GM19467 (cell line): Measurements from ENCODE around the gene FAS.

Experiments used
- ATAC-seq: cut with Tn5 transposase; IDR thresholded peaks from one replicate; pipeline ENCODE4 v1.9.1; 2021; ENCODE audit warnings: mild to moderate bottlenecking, moderate library complexity; ENCODE audit not compliant: unreplicated experiment

Gene FAS

GRCh38 chr10:88990384-88991160, at the start of gene FAS:
TSS of gene FAS (plus strand) at chr10:88990798. CDS start at chr10:88990877, 79 bp downstream.
- ATAC-seq: peak; percentile 48

DNA sequence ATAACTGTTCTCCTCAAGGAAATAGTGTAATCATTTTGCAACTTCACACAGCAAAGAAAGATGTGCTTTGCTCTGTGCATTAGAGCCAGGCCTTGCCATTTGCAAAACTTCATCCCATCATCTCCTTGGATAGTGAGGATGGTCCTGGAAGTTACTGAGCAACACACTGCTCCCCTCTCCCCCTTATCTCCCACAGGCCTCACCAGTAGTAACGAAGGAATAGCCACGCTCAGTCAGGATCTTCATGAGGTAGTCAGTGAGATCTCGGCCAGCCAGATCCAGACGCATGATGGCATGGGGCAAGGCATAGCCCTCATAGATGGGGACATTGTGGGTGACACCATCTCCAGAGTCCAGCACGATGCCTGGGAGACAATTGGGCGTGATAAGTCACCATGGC, 49.6 kb upstream of the FAS start:
- ATAC-seq: no peak

DNA sequence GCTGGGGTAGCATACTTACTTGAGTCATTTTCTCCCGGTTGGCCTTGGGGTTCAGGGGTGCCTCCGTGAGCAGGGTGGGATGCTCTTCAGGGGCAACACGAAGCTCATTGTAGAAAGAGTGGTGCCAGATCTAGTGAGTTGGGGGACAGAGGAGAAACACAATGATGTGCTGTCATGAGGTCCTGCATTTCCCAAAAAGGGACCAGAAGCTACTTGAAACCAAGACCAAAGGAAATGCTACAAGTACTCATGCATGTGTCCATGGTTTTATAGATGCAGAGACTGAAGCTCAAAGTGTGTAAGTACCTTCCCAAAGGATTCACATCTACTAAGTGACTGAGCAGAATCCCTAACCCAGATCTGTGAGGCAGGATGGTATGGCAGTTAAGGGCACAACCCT, 46.8 kb upstream of the FAS start:
- no peak for ATAC-seq

- ATAC-seq: peak; percentile 61
Observed at GRCh38 chr10:88944813-88945212, 45.8 kb upstream of the FAS start.

DNA sequence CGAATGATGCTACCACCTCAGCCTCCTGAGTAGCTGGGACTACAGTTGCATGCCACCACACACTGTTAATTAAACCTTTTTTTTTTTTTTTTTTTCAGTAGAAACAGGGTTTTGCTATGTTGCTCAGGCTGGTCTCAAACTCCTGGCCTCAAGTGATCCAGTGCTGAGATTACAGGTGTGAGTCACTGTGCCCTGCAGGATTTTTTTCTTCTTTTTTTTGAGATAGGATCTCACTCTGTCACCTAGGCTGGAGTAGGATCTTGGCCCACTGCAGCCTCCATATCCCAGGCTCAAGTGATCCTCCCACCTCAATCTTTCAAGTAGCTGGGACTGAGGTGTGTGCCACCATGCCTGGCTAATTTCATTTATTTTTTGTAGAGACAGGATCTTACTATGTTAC, 44.4 kb upstream of the FAS start:
- ATAC-seq: no peak

- no peak for ATAC-seq
Observed at GRCh38 chr10:88946965-88947590, 43.5 kb upstream of the FAS start.

GRCh38 chr10:88949051-88949450, 41.5 kb upstream of the FAS start:
- ATAC-seq: no peak

DNA sequence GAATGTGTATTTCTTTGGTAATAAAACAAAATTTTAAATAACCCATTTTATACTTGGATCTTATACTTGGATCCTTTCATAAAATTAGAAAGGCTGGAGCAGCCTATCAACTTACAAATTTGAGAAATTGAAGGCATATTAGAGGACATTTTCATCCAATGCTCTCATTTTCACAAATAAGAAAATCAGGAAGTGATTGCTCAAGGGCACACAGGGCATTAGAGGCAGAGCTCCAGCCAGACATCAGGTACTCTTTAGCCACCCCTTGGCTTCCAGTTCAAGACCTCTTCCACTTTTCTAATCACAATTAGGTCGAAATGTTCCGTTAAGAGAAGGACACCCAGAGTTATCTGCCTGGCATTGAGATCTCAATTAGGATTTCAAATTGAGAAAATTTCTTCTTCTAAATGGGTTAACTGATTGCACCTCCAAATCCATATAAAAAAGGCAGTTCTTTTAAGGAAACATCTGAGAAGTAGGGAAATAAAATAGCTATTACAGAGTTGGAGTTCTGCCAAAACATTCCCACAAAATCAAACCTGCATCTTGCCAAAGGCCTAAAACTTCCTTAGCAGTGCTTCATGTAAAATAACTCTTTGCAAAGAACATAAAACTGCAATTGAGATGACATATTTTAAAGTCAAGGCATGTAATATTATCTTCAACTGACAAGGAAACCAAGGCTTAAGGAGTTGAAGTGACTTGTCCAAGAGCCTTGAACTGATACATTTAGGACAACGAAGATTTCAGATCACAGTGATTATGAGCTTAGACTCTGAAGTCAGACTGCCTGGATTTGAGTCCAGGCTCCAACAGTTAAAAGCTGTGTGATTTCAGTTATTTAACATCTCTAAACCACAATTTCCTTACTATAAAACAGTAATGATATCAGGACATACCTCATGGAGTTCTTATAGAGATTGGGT, 40.4 kb upstream of the FAS start:
- no peak for ATAC-seq

GRCh38 chr10:88952647-88953111, 37.9 kb upstream of the FAS start, which contains the start of gene ACTA2:
TSS of gene ACTA2 (minus strand) at chr10:88952773. CDS start at chr10:88948930, 3,843 bp downstream.
- no peak for ATAC-seq

DNA sequence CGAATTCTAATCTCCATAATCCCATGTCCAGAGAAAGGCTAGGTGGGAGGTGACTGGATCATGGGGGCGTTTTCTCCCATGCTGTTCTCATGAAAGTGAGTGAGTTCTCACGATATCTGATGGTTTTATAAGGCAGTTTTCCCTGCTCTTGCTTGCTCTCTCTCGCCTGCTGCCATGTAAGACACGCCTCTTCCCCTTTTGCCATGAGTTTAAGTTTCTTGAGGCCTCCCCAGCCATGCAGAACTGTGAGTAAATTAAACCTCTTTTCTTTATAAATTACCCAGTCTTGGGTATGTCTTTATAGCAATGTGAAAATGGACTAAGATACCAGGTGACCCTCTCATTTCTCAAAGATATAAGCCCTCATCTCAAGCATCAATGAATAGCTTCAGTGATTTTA, 36.9 kb upstream of the FAS start:
- no peak for ATAC-seq

DNA sequence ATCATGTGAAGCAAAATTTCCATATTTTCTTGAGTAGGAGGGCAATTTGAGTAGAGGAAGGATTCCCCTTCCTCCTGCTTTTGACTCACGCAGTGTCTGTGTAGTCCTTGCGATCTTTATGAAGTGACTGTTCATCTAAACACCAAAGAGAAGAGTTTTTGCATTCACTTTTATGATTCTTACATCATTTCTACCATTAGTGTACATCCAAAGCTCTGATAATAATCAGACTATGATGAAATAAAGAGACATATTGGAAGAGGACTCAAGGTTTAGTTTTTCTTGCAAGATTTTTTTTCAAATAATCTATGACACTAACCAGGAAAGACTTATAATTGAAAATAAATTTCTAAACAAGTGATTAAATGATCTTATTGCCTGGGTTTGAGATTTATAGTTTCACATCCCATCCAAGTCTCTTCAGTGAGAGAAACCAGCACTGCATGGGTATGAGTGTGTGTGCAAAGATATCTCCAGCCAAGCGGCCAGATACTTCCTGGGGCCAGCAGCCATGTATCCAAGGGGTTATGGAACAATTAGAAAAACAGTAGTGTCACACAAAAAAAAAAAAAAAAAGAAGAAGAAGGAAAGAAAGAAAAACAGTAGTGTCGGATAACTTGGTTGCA, 36.0 kb upstream of the FAS start:
- ATAC-seq: no peak

DNA sequence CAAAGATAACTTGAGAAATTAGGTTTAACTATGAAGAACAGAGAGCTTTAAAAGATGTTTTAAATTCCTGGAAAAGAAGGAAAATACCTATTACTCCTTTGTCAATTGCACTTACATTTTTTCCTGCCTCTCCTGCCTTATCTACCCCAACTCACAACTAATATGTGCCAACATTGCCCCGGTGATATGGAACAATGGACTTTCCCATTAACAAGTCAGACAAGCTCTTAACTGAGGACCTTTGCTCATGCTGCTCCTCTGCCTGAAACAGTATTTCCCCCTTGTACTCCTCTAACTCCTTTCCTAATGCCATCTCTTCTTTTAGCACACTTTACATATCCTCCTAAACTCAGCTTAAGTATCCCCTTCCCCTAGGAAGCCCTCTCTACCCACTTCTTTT, 33.2 kb upstream of the FAS start:
- no peak for ATAC-seq

- ATAC-seq: no peak
Observed at GRCh38 chr10:88958721-88959120, 31.9 kb upstream of the FAS start.

DNA sequence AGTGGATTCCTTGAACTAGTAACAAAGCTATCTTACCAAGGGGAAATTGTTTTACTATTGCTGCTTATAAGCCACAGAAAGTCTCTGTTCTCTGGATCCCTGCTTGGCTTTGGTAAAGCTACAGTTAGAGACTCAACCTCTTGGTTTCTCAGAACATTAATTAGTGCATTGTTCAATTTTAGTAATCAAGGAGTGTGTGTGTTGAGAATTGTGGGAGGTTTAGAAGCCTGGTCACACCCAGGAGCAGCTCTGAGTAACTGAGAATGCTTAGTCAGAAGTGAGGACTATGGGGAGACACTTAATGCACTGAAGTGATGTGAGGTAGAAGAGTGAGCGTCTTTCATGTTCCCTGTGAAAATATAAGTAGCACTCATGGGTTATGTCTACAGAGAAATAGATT, 29.8 kb upstream of the FAS start:
- ATAC-seq: no peak

DNA sequence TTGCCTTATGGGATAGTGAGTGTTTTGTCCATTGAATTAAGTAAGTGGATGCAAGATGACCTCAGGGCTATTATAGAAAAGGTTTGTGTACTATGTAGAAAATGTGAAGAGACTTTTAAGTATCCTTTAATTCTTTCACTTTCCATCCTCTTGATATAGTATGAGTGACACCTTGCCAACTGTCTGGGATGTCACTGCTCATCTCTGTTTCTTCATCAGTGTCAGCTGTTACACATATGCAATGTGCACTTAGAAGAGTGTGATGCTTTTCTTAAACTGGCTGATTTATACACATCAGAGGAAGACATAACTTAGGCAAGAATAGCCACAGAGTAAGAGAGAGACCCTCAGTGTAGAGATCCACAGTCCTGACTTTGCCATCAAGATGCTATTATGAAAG, 29.3 kb upstream of the FAS start:
- no peak for ATAC-seq

DNA sequence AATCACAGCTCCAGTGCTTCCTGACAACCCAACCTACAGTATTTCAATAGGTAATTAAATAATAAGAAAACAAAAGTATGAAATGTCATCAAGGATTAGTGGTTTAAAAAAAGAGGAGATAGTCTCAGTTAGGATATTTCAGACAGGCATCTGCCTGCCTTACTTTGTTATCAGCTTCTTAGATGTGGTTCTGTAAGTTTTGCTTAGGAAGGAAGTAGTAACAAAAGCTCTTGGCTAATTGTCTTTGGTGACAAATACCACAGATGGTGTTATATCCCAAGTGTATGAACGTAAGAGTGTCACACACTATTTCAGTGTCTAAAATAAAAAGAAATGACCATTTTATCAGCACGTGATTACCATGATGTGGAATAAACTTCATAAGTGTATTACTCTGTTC, 28.3 kb upstream of the FAS start:
- ATAC-seq: no peak

DNA sequence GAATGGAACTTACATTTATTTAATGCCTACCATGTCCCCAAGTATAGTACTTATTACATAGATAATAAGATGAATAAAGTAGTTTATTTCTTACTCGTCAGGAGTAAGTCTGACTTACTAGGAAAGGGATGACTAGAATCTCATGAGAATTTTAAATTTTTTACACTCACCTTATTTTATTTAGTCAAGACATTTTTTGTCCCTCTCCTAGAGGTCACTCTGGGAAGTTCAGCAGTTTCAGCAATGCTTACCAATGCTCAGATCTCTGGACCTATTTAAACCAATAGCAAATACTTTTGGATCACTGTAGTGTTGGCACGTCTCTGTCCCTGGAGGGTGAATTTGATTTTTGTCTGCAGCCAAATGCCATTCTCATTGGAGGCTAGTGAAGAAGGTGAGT, 27.3 kb upstream of the FAS start:
- no peak for ATAC-seq

DNA sequence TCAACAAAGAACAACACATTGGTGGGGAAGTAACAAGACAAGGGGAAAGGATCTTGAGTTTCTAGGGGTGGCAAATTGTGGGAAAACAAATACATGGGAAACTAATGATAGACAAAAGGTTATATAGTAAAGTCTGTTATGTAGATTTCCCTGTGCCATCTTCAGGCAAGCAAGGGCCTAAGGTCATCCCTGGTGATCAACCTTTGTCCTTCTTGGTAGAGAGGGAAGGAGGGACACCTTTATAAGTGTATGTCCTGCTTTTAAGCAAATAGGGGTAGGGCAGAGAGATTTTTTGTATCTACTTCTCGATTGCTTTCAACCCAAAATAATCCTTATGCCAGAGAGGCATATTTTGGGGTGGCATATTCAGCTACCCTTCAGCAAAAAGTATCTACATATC, 26.2 kb upstream of the FAS start:
- ATAC-seq: no peak

DNA sequence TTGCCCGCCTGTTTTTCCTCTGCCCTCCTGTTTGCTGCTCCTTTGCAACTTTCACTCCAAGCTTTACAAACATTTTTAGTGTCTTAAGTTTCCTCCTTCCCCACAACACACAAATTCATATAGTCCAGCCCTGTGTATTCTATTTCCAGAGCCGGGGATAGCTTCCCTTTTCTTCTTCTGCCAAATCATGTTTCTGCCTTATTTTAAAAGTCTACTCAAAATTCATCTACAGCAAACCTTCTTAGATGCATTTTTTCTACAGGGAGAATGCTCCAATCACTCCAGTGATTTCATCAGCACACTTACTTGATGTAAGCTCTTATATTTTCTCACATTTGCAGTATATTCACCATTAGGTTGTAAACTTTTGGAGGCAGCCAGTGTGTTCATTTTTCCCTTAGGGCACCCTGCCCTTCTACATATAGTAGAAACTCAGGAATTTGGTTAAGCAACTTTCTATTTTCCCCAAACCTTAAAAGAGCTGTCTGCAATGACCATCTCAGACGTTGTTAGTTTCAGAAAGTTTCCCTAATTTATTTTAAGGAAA, 25.7 kb upstream of the FAS start:
- ATAC-seq: no peak

DNA sequence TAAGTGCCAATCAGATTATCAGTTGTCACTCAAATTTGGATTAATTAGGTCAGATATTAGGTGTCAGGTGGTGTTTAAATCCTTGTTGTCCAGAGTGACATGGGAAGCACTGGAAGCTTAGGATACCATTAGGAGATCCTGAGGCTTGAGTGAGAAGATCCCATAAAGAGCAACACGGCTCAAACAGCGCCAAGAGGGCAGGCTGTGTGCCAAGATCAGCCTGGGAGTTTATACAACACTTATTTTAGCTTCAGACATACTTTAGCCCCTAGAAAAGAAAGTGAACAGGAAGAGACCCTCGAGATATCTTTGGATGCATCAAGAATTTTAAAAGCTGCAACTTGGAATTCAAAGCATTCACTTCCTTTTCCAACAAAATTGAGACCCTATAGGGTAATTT, 23.8 kb upstream of the FAS start:
- no peak for ATAC-seq

GRCh38 chr10:88968391-88968790, 22.2 kb upstream of the FAS start:
- ATAC-seq: no peak
